CD4-positive, alpha-beta T cell treated with Interleukin-1 beta for 1 hour (primary cell): ENCODE measurements around the gene KIAA1210.

Experiments
- DNase-seq, 2 donors: peaks; one replicate each; pipeline ENCODE4 v3.0.0-alpha.2; 2020 to 2022

The KIAA1210 gene

DNA sequence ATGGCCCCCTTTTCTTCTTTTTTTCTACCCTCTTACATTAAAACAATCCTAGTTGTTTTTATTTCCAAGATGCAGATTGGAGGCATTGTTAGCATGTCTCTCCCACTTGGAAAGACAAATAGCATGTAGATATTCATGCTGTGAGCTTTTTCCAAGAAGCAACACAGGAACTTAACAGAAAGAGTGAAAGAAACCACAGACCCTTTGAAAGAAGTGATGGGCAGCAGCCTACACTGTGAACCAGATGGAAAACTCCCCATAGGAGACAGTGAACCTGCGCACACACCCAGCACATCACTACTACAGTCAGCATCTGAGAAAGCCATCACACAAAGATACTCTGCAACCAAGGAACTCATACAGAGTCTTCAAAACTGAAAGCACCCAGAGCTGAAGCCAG lies 37.0 kb downstream of the KIAA1210 start:
- DNase-seq, result no peak

DNA sequence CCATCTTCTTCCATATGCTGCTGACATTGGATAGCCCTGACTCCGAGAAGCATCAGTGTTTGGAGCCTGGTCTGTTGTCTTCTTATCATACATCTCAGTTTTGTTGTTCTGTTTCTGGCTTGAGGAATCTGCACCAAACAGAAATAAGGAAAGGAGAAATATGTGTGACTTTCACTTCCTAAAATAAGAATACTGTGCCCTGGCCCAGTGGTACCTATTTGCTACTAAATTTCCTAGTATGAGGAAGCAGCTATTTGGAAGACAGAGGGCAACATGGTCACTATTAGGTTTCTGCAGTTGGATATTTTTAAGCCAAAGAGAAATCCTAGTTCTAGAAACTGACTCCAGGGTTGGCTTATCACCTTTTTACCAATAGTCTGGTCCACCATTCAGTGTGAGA lies 38.0 kb downstream of the KIAA1210 start:
- no peak for DNase-seq

DNA sequence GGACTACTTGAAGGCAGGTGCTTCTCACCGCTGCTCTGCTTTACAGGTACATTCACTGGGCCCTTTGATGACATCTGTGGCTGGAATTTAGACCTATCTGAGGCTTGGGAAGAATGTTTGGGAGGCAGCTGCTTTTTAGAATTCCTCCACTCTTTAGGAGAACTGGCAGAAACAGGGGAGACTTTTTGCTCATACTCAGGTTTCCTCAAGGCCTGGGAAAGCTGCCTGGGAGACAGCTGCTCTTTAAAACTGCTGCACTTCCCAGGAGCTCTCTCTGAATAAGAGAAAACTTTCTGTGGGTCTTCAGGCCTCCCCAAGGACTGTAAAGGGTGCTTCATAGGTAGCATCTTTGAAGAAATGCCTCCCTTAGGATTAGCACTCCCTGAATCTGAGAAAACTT lies 40.5 kb downstream of the KIAA1210 start:
- DNase-seq, result no peak

DNA sequence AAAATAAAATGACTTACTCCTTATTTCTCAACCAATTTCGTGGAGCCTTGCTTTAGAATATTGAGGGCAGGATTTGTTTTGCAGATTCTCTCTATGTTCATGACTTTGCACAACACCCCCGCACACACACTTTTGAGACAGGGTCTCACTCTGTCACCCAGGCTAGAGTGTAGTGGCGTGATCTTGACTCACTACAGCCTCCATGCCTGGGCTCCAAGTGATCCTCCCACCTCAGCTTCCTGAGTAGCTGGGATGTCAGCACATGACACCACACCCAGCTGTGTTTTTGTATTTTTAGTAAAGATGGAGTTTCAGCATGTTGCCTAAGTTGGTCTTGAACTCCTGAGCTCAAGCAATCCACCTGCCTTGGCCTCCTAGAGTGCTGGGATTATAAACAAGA lies 42.8 kb downstream of the KIAA1210 start:
- no peak for DNase-seq

DNA sequence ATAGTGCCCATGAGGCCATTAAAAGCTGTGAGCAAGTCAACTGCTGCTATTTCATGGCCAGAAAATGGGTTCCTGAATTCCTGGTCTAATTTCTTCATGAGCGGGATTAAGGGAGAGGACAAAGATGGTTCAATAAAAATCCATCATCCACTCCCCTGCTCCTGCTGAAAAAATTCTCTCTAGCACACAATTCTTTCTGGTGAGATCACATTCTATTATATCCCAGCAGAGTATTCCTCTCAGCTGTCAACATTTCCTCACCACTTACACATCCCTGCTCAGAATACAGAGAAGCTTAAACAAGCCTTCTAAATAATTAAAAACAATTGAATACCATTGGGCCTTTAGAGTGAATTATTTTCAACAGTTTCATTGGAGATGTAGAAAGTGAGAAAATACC lies 45.3 kb downstream of the KIAA1210 start:
- no peak for DNase-seq

- DNase-seq, result no peak
Observed at GRCh38 chrX:119075270-119076025, 52.2 kb downstream of the KIAA1210 start.

DNA sequence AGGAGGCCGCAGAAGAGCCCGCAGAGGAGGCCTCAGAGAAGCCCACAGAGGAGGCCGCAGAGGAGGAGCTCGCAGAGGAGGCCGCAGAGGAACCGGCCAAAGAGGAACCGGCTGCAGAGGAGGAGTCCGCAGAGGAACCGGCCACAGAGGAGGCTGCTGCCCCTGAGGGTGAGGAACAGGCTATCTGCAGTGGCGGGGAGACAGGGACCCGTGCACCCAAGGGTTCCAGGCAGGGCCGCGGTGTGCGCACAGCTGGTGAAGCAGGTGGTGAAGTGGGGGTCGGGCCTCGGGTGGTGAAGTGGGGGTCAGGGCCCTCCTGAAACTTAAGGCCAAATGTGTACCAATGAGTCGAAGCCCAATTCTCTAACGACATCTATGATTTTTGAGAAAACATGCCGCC lies 53.7 kb downstream of the KIAA1210 start:
- DNase-seq, result no peak

GRCh38 chrX:119073200-119073905 lies 54.3 kb downstream of the KIAA1210 start:
- DNase-seq, result no peak

GRCh38 chrX:119072744-119073143 lies 54.9 kb downstream of the KIAA1210 start, which contains the start of gene CT47C1:
Gene CT47C1 (plus strand): TSS chrX:119072993. CDS start chrX:119073226, 233 bp downstream.
- no peak for DNase-seq

- no peak for DNase-seq
Observed at GRCh38 chrX:119071381-119071780, 56.2 kb downstream of the KIAA1210 start.

- no peak for DNase-seq
Observed at GRCh38 chrX:119069762-119070161, 57.9 kb downstream of the KIAA1210 start.

- no peak for DNase-seq
Observed at GRCh38 chrX:119069128-119069527, 58.5 kb downstream of the KIAA1210 start.

DNA sequence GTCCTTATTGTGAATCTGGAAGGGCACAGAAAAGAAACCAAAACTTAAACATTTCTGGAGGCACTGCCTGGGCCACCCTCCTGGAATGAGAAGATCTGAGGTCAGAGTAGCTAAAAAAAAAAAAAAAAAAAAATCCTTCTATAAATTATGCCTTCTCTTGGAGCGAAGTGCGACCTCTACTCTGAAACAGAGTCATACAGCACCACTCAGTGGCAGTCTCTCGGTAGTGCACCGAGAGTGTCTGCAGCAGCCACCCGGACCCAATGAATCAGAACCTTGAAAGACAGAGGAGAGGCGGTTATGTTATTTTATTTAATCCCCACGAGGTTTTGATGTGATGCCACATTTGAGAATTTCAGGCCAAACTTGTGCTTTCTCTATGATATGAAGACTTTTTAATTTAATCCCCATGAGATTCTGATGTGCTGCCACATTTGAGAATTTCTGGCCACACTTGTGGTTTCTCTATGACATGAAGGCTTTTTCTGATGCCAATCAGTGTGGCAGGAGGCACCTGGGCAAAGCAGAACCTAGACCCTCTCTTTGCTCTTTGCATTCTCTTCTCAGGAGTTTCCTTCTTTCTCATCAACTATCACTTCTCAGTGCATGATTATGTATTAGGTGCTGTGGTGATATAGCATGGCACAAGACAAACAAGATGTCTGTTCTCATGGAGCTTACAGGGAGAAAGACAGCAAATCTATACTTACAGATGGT lies 60.4 kb downstream of the KIAA1210 start:
- peak; percentile 19 to 38 for DNase-seq

GRCh38 chrX:119063428-119063827 lies 64.2 kb downstream of the KIAA1210 start:
- DNase-seq, result no peak

- DNase-seq, result no peak
Observed at GRCh38 chrX:119062750-119063374, 64.8 kb downstream of the KIAA1210 start.

DNA sequence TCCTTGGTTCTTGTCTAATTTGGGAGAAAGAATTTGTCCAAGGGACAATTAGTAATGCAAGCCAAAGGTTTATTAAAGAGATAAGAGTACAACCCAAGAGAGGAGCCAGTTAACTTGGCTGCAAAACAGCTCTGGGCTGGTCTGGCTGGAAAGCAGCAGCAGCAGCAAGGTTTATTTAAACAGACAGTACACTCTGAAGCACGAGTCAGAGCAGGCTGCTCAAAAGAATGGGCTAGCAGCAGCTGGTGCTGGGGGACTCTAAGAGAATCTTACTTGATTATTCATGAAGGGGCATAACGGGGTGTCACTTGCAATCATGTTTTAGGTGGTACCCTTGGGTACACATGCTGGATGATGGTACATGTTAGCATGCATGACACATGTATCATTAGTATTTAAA lies 71.9 kb downstream of the KIAA1210 start:
- DNase-seq, result no peak

DNA sequence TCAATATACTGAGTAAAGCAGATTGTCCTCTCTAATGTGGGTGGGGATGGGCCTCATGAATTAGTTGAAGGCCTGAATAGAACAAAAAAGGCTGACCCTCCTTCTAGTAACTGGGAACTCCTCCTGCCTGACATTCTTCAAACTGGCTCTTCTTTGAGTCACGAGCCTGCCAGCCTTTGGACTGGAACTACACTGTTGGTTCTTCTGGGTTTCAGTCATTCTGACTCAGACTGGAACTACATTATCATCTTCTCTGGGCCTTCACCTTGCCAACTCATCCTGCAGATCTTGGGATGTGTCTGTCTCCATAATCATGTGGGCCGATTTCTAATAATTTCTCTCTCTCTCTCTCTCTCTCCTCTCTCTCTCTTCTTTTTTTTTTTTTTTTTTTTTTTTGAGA lies 81.7 kb downstream of the KIAA1210 start:
- DNase-seq, result no peak

- no peak for DNase-seq
Observed at GRCh38 chrX:119042996-119043395, 84.6 kb downstream of the KIAA1210 start.

DNA sequence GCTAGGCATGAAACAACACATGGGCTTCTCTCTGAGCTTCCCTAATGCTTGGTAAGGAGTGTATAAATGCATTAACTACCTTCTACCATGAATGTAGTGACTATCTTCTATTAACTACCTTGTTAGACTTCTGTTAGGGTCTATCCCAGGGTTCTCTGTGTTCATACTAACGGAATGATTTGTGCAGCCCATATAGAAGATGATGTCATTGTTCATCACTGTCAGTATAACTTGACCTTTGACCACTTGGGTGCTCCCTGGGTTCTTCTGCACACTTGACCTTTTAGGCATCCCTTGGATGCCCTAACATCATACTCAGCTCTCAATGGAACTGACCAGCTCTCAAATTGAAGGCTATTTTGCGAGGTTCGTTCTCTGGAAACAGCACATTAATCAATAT lies 85.6 kb downstream of the KIAA1210 start:
- DNase-seq, result no peak

DNA sequence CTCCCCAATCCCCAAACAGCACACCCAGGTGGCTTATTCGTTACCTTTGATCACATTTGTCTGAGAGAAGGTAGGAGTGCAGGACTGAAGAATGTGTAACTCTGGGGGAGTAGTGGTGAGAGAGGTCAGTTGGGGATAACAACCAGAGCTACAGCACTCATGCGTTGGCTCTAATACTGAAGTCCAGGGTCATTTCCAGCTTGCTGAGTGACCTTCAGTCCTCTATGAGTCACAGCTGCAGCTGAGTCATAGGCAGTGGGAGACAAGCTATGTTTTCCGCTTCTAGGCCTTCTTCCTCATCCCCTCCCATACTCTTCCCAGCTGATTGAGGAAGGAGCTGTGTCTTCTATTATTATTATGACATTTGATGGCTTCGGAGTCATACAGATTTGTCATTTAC lies 86.4 kb downstream of the KIAA1210 start:
- peak in 1 of 2 donors; percentile 34 for DNase-seq

GRCh38 chrX:119040432-119040831 lies 87.2 kb downstream of the KIAA1210 start:
- DNase-seq, result no peak

GRCh38 chrX:119036107-119037029 lies 91.2 kb downstream of the KIAA1210 start:
- DNase-seq, result no peak
